RWPE2 (cell line): Measurements from ENCODE around the gene CENPB.

Source experiments
- ATAC-seq: fragments of 200-7000 bp; cut with Tn5 transposase; 3 replicates; pipeline ENCODE4 v1.9.1; 2021; ENCODE audit warnings: low read depth
- DNase-seq: peaks from one replicate; pipeline ENCODE4 v3.0.0-alpha.2; 2020; ENCODE audit warnings: low spot score
- H3K27ac ChIP-seq: fragments of 450-650 bp; 2 replicates; pipeline ENCODE4 v1.5.1; 2017; ENCODE audit warnings: mild to moderate bottlenecking; ENCODE audit not compliant: poor library complexity, severe bottlenecking
- H3K27me3 ChIP-seq: fragments of 250-450 bp; sonication (Bioruptor Pico); 2 replicates; pipeline ENCODE4 v1.5.1; 2021; ENCODE audit warnings: mild to moderate bottlenecking, moderate library complexity; ENCODE audit not compliant: insufficient read depth, poor library complexity, severe bottlenecking
- H3K36me3 ChIP-seq: fragments of 250-450 bp; sonication (Bioruptor Pico); 2 replicates; pipeline ENCODE4 v1.5.1; 2020; ENCODE audit warnings: low read depth, mild to moderate bottlenecking, moderate library complexity
- H3K4me1 ChIP-seq: fragments of 250-450 bp; sonication (Bioruptor Pico); 2 replicates; pipeline ENCODE4 v1.5.1; 2021; ENCODE audit warnings: mild to moderate bottlenecking, moderate library complexity; ENCODE audit not compliant: insufficient read depth, poor library complexity, severe bottlenecking
- H3K4me3 ChIP-seq: fragments of 250-450 bp; sonication (Bioruptor Pico); 2 replicates; pipeline ENCODE4 v1.5.1; 2021; ENCODE audit warnings: mild to moderate bottlenecking, moderate library complexity; ENCODE audit not compliant: severe bottlenecking
- H3K9me3 ChIP-seq: fragments of 250-450 bp; sonication (Bioruptor Pico); 2 replicates; pipeline ENCODE4 v1.5.1; 2021; ENCODE audit warnings: mild to moderate bottlenecking, moderate library complexity; ENCODE audit not compliant: severe bottlenecking
- CTCF ChIP-seq: fragments of 450-650 bp; IDR thresholded peaks from one replicate; pipeline ENCODE4 v1.5.1; 2017; ENCODE audit warnings: mild to moderate bottlenecking, moderate library complexity; ENCODE audit not compliant: poor library complexity, severe bottlenecking

The CENPB gene

GRCh38 chr20:3763671-3764601 is 22.6 kb downstream of the CENPB start:
- H3K9me3 ChIP-seq: no peaks in the 10 kb centered on the region
- H3K4me1 ChIP-seq: peaks cover 3% of the 10 kb centered on the region
- DNase-seq (peak; percentile 60), ATAC-seq (no peak)
- H3K27me3 ChIP-seq: no peaks in the 10 kb centered on the region
- TF ChIP-seq CTCF: no peak
- H3K4me3 ChIP-seq: no peak overlapping the region
- H3K27ac ChIP-seq: no peak overlapping the region
- H3K36me3 ChIP-seq: 0 out of 2 replicates have a peak, but pooled peaks cover 3% of the 10 kb centered on the region

- H3K4me1 ChIP-seq: no peaks in the 10 kb centered on the region
These were observed 25.7 kb downstream of the CENPB start for GRCh38 chr20:3760655-3761348.

GRCh38 chr20:3759884-3760283 is 26.7 kb downstream of the CENPB start:
- Histone ChIP-seq H3K27ac (no peak overlapping the region), H3K4me3 (no peak overlapping the region), H3K4me1 (no peaks in the 10 kb centered on the region), H3K27me3 (no peaks in the 10 kb centered on the region), H3K36me3 (peaks cover 20% of the 10 kb centered on the region), H3K9me3 (no peaks in the 10 kb centered on the region)
- TF ChIP-seq CTCF: no peak
- no peak for DNase-seq
- ATAC-seq: no peak

More at GRCh38 chr20:3760655-3761348, 25.7 kb downstream of the CENPB start:
- no peak for DNase-seq
- Histone ChIP-seq H3K36me3 (peaks cover 20% of the 10 kb centered on the region), H3K27me3 (no peaks in the 10 kb centered on the region), H3K27ac (no peak overlapping the region), H3K9me3 (no peaks in the 10 kb centered on the region), H3K4me3 (no peak overlapping the region)
- no peak for ATAC-seq
- no peak for TF ChIP-seq CTCF

- no peaks in the 10 kb centered on the region for H3K27me3 ChIP-seq
- DNase-seq: no peak
- TF ChIP-seq CTCF: no peak
- ATAC-seq: no peak
- H3K9me3 ChIP-seq: no peaks in the 10 kb centered on the region
- no peak overlapping the region for H3K4me3 ChIP-seq
- H3K36me3 ChIP-seq: peaks cover 20% of the 10 kb centered on the region
- H3K27ac ChIP-seq: no peak overlapping the region
- H3K4me1 ChIP-seq: no peaks in the 10 kb centered on the region
These were observed 27.2 kb downstream of the CENPB start for GRCh38 chr20:3759316-3759823.
